GM19025 (cell line): Measurements from ENCODE around the gene SMU1.

Experiments
- ATAC-seq: cut with Tn5 transposase; IDR thresholded peaks from one replicate; pipeline ENCODE4 v1.9.1; 2021; ENCODE audit warnings: mild to moderate bottlenecking, low read depth, moderate library complexity; ENCODE audit not compliant: unreplicated experiment

SMU1 gene

DNA sequence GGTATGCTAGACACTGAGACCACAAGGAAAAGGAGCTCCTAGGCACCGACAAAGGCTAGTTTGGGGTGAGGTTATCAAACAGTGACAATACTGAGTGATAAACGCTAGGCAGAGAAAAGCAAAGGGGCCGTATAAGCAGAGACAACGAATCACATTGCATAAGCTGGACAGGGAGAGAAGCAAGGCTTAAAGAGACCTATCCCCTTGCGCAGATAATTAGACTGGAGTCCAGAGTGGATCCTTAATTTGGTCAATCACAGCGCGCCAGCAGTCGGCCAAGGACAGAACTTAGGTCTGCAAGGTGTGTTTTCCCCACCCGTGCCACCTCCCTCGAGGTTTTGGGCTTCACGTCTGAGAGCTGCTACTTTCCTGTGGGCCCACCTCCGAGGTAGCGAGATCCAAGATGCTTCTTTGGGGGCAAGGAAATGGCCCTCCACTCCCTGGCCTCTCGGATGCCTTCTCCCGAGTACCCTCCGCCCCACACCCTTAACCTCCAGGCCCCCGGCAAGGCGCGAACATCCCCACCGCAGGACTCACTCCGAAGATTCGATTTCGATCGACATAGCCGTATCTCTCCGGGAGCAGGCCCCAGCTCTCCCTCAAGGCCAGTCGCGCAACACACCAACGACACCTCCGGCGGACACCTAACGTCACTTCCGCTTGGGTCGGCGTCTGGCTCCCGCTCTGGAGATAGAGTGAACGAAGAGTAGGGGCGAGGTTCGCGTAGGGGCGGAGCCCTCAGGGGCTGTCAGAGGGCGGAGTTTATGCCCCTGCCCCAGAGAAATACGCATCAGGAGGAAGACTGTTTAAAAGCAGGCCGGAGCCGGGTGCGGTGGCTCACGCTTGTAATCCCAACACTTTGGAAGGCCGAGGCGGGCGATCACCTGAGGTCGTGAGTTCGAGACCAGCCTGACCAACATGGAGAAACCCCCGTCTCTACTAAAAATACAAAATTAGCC is at the start of gene SMU1:
Gene SMU1 (minus strand): TSS at position 629 of the 959 bp plus-strand sequence. CDS start 66 bp downstream, at position 563.
- ATAC-seq: peak; percentile 100

DNA sequence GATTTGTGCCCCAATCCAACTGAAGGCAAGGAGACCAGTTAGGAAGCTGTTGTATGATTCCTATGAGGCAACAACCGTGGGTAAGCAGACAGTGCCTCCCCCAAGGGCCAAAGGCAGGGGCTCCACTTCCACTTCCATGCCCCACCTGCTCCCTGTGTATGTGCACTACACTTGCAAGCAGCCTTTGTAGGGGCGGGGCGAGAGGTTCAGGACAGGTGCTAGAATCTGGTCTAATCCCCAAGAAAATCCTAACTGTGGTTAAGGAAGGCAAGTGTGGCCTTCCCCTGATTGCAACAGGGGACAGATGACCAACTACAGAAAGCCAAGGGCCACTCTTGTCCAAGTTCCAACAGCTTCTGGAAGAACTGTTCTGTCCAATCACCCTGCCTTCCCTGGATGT is 49.0 kb upstream of the SMU1 start:
- no peak for ATAC-seq

DNA sequence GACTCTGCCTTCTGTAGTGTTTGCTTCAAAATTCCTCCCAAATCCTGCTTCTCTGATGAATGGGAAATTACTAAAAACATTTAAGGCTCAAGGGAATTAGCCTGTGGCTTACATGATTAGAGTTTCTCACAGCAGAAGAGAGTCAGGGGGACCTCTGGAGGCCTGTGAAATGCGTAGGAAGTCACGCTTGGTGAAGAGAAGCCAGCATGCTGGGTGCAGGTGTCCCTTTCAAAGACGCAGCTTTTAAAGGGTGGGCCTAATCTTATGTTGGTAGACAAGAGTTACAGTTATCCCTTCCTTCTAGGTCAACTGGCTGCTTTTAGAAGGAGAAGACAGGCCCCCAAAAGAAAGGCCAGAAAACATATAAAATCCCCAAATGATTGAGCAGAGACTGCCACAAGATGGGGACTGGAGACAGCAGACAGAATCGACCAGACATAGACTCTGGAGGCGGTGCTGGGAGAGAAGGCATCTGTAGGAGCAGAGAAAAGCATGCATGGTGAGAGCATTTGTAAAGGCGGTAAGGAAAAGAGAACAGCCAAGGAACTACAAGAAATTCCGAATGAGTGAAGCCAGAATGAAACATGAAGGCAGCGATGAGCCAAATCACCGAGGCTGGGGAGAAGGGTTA is 48.4 kb upstream of the SMU1 start:
- ATAC-seq: no peak

DNA sequence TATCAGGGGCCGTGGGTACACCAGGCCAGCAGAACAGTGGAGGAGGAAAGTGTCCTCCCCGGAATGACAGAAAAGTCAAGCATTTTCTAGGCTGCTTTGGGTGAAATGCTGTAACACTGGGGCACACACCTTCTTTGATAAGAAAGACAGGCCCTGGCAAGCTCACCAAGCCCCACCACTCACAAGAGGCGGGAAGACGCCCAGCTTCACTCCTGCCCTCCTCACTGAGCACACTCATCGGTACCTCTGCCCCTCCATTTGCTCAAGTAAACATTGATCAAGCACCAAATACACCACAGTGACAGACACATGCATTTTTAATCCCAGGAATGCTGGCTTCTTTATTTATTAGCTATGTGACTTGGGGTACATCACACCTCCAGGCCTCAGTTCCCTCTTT is 47.6 kb upstream of the SMU1 start:
- ATAC-seq: no peak

DNA sequence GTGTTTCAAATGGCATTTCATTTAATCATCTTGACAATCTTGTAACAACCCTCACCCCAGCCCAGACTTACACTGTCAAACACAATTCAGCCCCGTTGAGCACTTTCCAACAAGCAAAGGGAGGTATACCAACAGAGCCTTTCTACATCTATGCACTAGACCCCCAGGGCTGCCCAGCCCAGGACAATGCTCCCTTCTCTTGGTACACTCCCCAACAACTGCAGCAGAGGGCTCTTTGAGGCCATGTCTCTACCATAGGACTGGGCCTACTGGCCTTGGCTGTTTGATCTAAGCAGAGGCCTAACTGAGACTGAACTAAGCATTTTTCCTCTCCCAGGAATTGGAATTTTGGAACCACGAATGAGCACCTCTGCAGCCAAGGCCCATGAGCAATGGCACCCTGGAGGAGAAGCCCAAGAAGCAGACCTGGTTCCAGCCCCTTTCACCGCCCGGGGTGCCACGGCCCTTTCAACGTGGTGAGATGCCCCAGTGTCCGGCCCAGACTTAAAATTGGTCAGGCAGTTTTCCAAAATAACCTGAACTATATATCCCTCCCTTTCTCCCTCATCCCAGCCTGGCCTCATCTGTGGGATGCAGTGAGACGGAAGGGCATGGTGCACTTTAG is 47.0 kb upstream of the SMU1 start:
- no peak for ATAC-seq

DNA sequence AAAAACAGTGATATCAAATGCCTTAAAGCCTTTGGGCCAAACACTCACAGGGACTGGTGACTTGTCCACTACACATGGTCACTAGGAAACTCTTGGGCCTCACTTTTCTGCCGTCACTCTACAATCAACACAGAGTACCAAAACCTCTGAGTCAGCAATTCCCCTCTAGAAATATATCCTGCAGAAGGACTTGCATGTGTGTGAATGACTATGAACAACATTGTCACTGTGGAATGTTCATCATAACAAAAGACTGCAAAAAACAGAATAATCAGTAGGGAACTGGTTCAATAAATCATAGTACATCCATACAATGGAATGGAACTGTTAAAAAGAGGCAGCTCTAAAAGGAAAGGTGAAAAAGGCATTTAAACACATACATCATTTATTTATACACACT is 44.1 kb upstream of the SMU1 start:
- ATAC-seq: no peak

DNA sequence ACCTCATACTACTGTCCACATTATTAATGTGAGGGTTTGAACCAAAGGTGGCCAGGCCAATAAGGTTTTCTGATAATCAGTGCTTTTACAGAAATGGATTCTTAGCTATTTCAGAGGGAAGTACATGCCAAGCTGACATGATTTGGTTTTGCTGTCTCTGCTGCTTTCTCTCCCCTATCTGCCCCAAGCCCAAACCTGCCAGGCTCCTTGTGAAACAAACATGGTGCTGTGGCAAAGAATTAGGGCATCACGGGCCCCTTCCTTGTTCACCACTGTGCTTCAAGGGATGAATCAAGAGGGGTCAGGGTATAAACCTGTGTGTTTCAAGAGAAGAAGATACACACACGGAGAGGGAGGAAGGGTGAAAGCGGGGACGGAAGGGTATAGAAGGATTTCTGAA is 41.3 kb upstream of the SMU1 start:
- ATAC-seq: no peak

DNA sequence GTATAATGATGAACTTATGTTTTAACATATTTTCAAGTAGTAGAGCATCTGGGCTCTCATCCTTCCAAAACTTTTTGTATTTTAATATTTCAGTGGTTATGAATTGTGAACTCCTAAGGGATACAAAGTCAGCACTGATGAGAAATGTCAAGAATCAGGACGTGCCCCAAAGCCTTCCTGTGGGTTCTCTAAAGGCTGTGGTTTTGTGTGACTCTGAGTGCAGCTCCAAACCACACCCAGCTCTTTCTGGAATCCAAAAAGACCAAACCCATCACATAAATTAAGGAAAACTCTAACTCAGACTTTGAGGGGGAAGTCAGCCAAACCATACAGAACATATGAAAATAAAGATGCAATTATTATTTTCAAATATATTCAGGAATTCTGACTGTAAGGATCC is 40.8 kb upstream of the SMU1 start:
- no peak for ATAC-seq

DNA sequence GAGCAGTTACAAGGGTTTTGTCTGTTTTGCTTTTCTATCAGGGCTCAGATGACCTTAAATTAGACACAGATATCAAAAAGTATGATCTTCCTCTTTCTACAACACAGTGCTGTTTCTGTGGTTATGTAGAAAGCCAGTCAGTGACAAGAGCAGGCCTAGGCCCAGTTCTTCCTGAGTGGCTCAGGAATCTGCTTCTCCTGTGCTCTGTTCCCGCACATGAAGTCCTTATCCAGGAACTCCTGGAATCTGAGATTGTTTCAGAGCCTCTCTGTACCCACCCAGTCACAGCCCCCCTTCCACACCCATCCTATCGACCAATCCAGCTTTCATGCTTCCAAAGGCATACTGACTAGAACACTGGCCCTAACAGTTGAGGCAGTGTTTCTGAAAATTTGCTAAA is 40.4 kb upstream of the SMU1 start:
- no peak for ATAC-seq

DNA sequence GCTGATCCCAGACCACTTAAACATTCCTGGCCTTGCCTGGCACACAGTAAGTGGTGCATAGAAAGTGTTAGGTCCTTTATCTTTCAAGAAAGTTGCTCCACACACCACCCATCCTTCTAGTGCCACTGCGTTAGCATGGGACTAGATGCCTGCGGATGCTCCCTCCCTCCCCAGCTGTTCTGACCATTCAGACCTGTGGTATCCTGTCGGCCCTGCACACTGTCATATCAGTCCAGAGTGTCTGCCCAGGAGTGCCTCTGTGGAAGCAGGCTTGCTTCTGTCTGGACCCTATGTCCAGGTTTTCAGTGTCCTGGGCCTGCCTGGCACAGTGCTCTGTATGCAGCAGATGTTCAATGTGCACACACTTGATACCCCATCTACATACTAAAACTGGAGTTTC is 38.3 kb upstream of the SMU1 start:
- ATAC-seq: no peak

DNA sequence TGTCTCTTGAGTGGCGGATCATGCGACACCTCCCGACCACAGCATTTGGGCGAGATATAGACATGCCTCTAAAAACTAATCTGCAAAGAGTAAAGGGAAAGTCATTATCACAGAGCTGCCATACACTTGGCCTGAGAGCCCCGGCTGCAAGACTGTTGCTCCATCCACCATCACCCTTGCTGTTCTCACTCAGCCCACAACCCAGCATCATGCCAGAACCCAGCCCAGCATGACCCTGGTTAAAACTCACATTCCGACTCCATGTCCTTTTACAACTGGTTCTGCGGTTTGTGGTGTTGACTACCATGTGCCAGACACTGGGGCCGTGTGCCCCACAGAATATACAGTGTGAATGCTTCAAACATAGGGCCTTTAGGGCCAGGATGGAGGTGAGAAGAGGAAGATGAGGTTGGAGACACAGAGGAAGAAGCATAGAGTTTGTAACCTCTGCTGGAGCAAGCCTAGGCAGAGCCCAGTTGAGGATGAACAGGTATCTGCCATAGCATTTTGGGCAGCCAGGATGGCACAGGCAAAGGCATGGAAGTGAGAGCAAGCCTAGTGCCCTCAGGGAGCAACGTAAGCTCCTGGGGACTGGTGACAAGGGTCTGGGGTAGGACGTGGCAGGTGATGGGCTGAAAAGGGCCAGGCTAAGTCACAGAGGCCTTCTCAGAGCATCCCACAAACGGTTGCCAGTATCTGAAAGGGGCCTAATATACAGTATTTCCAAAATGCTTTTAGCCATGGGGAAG is 37.5 kb upstream of the SMU1 start:
- ATAC-seq: no peak

DNA sequence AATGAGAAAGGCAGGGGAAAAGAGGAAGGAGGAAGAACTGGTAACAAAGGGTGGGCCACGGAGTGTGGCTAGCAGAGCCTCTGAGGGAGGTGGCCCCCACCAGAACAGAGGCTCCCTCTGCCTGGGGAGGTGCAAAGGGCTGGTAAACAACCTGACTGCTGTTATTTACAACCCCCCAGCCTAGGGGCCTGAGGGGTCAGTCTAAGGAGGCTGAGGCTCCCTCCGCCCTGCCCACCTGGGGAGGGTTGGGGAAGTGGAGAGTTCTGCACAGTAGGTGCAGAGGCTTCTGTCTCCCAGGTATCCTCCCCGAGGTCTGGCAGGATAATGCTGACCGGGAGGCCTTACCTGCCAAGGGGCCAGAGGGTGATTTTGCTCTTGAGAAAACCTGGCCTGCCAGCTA is 35.6 kb upstream of the SMU1 start:
- ATAC-seq: no peak

DNA sequence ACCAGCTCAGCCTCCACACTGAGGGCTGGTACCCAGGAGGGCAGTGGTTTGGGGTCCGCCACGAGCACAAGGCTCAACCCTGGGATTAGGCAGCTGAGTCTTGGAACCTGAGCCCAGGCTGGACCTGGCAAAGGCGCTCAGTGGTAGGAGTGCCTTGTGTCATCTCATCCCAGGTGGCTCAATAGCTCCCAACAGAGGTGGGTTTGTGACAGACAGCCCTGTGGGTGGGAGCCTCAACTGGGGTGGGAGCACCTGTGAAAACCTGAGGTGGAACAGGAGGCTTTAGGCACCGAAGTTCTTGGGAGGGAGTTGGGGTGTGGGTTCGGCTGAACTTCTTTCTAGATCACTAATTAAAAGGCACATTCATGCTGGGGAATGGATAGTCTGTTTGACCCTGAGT is 35.2 kb upstream of the SMU1 start:
- ATAC-seq: no peak

DNA sequence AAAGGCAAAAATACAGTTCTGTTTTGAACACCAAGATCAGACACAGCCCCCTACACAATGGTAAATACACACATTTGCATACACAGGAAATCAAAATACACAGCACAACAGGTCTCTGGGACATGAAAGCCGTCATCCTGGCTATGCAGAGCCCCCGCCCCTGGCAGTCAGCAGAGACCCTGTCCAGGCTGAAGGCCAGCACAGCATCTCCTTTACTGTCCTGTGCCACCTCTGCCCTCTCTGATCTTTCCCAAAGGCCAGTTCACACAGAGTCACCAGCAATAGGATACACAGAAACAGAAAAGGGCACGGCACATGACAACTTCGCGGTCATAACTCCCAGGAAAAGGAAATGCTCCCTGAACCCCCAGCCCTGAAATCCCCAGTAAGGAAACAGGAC is 34.2 kb upstream of the SMU1 start:
- ATAC-seq: no peak

DNA sequence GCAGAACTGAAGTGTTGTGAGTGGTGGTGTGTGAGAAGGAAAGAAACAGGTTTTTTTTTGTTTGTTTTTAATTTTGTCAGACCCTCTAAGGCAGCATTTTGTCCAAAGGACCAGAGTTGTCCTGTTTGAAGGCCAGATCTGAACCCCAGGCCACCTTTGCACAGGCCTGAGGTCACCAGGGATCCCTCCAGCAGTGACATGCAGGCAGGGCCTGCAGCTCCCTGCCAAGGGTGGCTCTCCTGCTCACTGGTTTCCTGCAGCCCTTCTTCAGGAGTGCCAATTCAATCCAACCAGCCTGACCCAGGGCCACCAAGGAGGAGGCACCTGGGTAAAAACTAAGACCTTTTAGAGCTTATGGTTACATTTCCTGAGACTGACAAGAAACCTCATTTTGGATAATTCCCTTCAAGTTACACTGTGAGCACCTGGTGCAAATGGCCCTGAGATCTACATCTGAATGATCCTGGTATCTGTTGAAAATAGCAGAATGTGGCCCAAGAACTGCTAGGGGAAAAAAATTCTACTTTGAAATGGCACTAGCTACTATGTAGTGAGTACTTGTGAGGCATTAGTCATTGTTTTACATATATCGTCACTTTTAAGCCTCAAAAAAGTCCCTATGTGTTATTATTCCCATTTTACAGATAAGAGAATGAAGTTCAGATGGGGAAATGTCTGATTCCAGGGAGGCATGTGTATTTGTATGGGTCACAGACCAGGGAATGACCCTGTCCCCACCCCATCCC is 33.5 kb upstream of the SMU1 start:
- ATAC-seq: no peak

DNA sequence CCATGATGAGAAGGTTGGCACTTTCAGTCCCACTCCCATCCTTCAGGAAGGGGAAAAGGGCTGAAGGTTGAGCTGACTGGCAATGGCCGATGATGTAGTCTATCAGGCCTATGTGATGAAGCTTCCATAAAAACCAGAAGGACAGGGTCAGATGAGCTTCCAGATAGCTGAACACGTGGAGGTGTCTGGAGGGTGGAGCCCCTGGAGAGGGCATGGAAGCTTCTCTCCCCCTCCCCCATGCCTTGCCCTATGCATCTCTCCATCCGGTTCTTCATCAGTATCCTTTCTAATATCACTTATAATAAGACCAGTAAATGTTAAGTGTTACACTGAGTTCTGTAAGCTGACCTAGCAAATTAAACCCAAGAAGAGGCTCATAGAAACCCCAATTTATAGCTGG is 32.6 kb upstream of the SMU1 start:
- ATAC-seq: no peak

DNA sequence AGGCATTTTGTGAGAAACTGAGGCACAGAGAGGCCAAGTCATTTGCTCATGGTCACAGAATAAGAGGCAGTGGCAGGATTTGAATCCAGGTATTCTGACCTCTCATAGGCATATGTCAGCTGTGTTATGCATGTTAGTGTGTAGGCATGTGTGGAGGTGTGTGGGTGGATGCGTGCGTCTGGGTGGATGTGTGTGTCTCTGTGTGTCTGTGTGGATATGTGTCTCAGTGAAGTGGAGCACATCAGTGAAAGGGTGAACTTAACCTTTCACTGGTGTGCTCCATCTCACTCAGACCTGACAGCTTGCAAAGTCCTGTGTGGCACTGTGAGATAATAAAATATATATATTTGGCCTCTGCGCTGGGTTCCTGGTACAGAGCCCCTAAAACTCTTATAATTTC is 32.0 kb upstream of the SMU1 start:
- ATAC-seq: no peak

DNA sequence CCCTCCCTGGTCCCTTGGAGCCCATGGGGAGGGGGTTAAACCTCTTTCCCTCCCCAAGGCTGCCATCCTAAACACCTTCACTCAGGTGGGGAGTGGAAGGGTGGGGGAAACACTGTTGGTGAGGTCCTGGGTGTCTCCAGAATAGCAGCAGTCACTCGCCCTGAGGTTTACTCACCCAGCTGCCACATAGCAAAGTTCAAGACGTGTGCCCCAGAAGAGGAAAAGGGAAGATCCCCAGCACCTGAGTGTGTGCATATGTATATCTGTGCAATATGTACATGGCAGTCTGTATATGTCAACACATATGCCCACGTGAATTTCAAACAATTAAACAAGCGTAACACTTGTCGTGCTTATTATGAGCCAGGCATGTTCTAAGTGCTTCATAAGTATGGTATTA is 31.3 kb upstream of the SMU1 start:
- ATAC-seq: no peak

DNA sequence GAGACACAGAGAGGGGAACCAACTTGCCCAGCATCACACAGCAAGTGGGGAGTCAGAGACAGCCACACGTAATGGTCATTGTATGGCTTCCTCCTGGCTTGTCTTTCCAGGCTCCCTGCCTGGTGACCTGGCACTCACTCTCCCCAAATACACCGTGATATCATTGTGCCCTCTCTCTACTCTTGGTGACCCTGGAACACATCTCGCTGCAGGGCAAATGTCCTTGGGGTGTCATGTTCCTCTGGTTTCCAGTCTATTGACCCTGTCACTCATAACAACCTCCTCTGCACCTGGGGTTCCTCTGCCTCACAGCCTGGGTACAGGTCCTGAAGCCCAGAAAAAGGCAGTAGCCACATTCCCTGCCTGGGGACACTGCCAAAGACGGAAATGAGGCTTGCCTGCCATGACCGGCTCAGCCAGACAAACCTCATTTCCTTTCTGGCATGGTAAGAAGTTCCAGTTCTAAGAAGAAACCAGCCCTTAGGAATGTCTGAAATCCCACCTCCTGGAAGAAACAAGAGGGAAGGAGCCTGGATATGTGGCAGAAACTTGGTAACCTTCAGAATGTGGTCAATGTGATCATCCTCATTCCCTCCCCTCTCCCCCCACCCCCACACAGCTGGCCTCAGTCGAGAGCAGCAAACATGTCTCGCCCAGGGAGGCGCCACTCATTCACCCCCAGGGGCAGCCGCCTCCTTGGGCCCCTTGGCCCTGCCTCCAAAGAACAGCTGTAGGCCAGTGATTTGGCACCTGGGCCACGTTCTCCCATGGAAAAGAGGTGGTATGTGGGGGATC is 30.6 kb upstream of the SMU1 start:
- no peak for ATAC-seq
